RPMI7951 (cell line): Measurements from ENCODE around the gene AGAP1. TPM values are rescaled to one million over a fixed set of nuclear protein-coding genes. Genes with fewer than 3 reads are reported as not detected.

Experiments
- DNase-seq: peaks from one replicate; pipeline ENCODE4 v3.0.0-alpha.2; 2012; ENCODE audit warnings: low read depth
- total RNA-seq: library from RNA; depleted of rRNA; stranded (reverse); fragments of >200 nt; shearing (Covaris generic); gene quantifications from 2 replicates; pipeline ENCODE4 v1.2.3, GENCODE V29; 2014

The AGAP1 gene
- total RNA-seq, 1 experiment from 2014 or later = 5.4 TPM

- no peak for DNase-seq
Observed at GRCh38 chr2:235728800-235729556, 235.1 kb downstream of the AGAP1 start.

- no peak for DNase-seq
Observed at GRCh38 chr2:235729557-235729947, 235.7 kb downstream of the AGAP1 start.

DNA sequence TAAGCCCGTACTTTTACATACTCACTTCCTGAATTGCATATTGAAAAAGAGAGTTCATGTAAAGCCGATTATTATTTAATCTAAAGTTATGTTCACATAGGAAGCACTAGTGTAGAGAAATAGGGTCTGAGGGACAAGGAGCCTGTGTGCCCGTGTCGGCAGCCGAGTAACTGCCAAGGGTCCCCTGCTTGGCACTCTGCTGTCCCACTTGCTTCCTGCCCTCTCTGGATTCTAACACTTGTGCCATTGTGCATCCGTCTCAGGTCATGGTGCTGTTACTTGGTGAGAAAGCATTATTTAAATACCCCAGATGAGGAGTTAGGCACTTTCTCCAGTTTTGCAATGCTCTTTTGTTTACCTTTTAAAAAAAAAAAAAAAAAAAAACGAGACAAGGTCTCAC is 236.3 kb downstream of the AGAP1 start:
- no peak for DNase-seq

DNA sequence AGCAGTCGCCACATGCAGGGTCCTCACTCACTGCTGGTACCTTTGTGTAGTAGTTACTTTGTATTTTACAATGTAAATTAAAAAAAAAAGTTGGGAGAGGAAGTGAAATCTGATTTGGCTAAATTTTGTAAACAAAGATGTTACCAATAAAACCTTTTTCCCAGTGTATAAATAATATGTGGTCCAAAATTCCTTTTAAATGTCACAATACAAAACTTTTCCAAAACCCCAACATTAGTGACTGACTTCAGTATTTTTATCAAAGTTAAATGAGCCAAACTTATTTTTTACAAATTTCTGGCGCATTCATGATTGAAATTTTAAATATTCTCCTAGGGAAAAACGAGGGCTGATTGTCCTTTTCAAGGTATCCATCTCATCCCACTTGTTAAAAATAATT is 239.9 kb downstream of the AGAP1 start:
- no peak for DNase-seq

GRCh38 chr2:235734168-235734567 is 240.3 kb downstream of the AGAP1 start:
- DNase-seq = no peak

DNA sequence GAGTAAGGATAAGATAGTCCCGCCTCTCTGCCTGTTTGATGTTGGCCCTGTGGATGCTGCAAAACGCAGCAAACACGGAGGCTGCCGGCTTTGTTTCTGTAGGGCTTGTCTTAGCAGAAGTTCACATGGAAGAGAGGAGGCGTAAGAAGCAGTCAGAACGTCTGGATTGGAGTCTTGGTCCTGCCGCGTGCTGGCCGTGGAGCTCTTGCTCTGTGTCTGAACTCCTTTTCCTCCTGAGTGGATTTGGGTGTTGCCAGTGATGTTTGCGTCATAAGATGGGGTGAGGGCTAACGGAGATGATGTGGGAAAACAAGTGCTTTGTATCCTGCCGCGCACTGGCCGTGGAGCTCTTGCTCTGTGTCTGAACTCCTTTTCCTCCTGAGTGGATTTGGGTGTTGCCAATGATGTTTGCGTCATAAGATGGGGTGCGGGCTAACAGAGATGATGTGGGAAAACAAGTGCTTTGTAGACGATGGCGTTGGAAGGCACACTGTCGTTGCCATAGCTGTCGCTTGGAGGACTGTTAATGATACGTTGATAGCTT is 240.9 kb downstream of the AGAP1 start:
- DNase-seq = no peak

DNA sequence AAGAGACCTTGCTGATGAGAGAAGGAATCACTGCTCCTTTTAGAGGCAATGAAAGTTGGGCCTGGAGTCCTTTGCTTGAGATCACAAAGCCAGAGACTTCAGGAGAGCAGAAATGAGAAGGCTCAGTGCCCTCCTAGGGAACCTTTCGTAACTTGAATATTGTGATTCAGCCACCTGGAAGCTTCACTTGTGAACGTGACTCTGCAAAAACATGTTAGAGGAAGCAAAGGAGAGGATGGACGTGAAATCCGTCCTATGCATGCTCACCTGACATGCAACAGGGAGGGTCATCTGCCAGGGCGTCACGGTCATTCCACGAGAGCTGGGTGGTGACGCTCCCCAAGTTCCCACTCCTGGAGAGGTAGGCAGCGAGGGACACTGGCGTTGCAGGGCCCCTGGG is 243.6 kb downstream of the AGAP1 start:
- no peak for DNase-seq

DNA sequence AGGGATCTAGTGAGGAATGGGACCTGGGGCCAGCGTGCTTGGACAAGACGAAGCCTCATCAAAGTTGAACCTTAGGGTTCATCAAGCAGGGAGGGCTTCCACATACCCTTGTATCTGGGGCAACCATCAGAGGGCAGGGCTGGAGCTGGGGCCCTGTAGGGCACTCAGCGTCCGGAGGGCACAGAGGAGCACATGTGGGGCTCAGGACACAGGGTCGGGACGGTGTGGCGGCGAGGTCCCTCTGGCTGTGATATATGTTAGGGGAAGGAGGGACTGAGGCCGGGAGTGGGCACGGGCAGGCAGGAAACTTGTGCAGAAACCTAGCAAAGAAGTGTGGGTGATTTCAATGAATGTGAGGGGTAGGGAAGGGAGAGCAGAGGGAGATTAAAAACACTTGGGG is 244.0 kb downstream of the AGAP1 start:
- no peak for DNase-seq

- no peak for DNase-seq
Observed at GRCh38 chr2:235739704-235740415, 246.0 kb downstream of the AGAP1 start.

- DNase-seq = no peak
Observed at GRCh38 chr2:235740821-235741220, 247.0 kb downstream of the AGAP1 start.

- no peak for DNase-seq
Observed at GRCh38 chr2:235744161-235744560, 250.3 kb downstream of the AGAP1 start.

GRCh38 chr2:235745597-235745996 is 251.8 kb downstream of the AGAP1 start:
- no peak for DNase-seq

DNA sequence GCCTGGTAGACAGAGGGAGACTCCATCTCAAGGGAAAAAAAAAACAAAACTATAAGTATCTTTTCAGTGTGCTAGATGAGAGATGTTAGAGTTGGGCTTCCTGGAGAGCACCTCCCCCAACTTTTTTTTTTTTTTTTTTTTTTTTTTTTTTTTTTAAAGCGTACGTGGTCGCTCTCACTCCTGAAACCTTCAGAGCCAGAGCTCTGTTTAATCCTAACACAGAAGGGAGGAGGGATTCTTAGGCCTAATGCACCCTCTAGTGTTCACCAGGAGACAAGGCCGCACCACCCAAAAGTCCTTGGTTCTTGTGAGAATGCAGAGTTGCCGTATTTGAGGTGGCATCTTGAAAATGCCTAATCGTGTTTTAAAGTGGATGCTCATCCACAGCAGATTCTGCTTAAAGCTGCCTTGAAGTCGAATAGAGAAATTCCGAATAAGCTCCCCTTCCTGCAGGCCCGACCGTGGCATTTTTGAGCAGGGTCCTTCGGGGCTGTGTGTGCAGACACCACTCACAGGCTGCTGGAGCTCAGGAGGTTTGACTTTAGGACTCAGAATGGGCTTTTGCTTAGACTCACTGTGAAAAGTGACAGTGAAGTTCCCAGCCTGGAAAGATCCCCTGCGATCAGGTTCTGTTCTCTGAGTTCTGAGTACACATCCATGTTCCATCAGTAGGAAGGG is 252.6 kb downstream of the AGAP1 start:
- DNase-seq = peak; percentile 81

DNA sequence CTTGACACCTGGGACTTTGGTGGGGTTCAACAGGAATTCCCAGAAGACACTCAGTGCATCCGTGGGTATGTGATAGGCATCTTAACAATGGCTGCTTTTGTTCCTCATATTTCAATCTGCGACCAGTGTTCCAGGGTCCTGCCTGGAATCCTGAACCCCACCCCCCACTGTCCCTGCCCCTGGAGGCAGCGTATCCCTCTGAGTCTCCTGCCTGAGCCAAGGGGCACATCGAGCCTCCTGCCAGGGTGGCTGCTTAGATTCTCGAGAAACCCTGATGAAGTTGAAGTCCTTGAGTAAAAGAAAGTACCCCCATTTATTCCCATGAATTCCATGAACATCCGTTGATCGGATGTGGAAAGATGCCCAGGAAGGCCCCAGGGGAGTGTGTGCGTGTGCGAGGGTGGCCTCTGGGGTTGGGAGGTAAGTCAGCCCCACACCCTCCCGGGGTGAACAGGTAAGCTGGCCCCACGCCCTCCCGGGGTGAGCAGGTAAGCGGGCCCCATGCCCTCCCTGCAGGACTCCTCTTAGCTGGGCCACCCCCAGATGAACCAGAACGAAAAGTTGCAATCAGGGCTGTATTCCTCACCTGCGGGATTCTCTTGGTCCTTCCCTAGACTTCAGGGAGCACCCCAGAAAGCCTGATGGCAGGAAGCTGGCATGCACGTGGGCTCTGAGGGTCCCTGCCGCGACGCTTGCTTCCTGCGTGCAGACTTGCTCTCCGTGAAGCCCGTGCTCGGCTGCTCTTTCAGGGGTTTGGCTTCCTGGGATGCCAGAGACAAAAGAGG is 253.3 kb downstream of the AGAP1 start:
- no peak for DNase-seq

GRCh38 chr2:235747786-235748091 is 253.9 kb downstream of the AGAP1 start:
- DNase-seq = no peak

DNA sequence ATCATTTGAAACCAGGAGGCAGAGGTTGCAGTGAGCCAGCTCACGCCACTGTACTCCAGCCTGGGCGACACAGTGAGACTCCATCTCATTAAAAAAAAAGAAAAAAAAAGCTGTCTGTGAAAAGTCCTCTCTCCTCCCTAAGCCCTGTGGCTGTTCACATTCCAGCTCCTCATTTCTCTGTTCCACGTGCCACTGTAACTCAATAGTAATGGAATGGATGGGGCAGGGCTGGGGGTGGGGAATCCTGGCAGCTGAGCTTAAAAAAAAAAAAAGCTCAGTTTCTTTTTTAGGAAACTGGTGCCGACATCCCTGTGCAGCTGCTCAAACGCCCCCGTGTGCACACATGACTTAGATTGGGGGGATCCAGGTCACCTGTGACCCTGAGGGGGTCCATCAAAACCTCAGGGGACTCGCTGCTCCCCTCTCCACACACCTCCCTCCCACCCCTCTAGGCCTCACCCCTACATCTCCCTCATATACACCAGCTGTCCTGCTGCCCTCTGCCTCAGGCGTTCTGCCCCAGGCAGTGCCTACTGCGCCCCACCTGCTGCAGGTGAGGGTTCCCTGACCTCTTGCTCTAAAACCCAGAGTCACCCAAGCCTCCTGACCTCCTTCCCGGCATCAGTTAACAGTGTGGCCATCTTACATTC is 255.4 kb downstream of the AGAP1 start:
- DNase-seq = peak; percentile 22

- no peak for DNase-seq
Observed at GRCh38 chr2:235749771-235750160, 255.9 kb downstream of the AGAP1 start.

DNA sequence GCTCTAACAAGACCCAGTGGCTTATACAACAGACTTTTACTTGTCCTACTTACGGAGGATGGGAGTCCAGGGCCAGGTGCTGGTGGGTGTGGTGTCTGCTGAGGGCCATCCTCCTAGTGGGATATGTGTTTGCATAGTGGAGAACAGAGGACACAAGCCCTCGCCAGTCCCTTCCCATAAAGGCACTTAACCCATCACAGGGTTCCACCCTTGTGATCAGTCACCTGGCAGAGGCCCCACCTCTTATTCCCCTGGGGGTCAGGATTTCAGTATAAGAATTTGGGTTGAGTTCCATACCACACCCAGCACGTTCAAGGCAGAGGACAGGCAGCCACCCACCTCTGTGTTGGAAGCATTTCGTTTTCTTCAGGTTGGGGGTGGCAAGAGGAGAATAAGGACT is 259.0 kb downstream of the AGAP1 start:
- no peak for DNase-seq

GRCh38 chr2:235754357-235755207 is 260.7 kb downstream of the AGAP1 start:
- no peak for DNase-seq

DNA sequence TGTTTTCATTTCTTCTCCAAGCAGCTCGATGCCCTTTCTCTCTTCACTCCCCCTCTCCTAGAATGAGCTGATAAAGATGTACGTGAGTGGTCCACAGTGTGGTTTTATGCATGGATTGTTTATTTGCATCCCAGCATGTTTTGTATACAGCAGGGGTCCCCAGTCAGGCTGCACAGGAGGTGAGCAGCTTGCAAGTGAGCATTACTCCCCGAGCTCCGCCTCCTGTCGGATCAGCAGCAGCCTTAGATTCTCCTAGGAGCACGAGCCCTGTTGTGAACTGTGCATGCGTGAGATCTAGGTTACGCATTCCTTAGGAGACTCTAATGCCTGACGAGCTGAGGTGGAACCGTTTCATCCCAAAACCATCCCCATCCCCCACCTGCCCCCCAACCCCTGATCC is 262.6 kb downstream of the AGAP1 start:
- no peak for DNase-seq

GRCh38 chr2:235757212-235757611 is 263.4 kb downstream of the AGAP1 start:
- no peak for DNase-seq
